GM10266 (cell line): ENCODE results near the gene PUM1.
"Not testable (repeated sequence)": the region's sequence is repeated elsewhere in the genome, so short reads cannot be mapped to it uniquely, and the experiment has no call there.

Source experiments
- DNase-seq: peaks from one replicate; pipeline ENCODE4 v3.0.0; 2012; ENCODE audit errors: extremely low spot score
- CTCF ChIP-seq: IDR thresholded peaks from 2 replicates; pipeline ENCODE4 v1.5.1; 2012; ENCODE audit warnings: mild to moderate bottlenecking, low read depth; ENCODE audit not compliant: control insufficient read depth, insufficient read depth; ENCODE audit errors: missing control alignments

PUM1 gene

GRCh38 chr1:31051611-31052010, 13.9 kb downstream of the PUM1 start:
- no peak for DNase-seq
- no peak for TF ChIP-seq CTCF

GRCh38 chr1:31047507-31047906, 18.0 kb downstream of the PUM1 start:
- DNase-seq: not testable (repeated sequence)

- no peak for DNase-seq
- TF ChIP-seq CTCF: no peak
Measured at GRCh38 chr1:31043631-31044030, 21.9 kb downstream of the PUM1 start.

- DNase-seq: no peak
- TF ChIP-seq CTCF: no peak
Measured at GRCh38 chr1:31042656-31043055, 22.9 kb downstream of the PUM1 start.

- TF ChIP-seq CTCF: no peak
Measured at GRCh38 chr1:31041529-31041928, 24.0 kb downstream of the PUM1 start.

GRCh38 chr1:31040038-31040437, 25.5 kb downstream of the PUM1 start:
- TF ChIP-seq CTCF: no peak
- DNase-seq: no peak

More at GRCh38 chr1:31041529-31041928, 24.0 kb downstream of the PUM1 start:
- no peak for DNase-seq

- not testable (repeated sequence) for DNase-seq
Measured at GRCh38 chr1:31038935-31039334, 26.6 kb downstream of the PUM1 start.

- no peak for DNase-seq
- TF ChIP-seq CTCF: no peak
Measured at GRCh38 chr1:31038360-31038759, 27.2 kb downstream of the PUM1 start.
